HG03354 (cell line): ENCODE results near the gene ABCB9.

Experiments
- ATAC-seq: cut with Tn5 transposase; IDR thresholded peaks from one replicate; pipeline ENCODE4 v1.9.1; 2021; ENCODE audit warnings: mild to moderate bottlenecking; ENCODE audit not compliant: unreplicated experiment, poor library complexity, severe bottlenecking

Gene ABCB9

DNA sequence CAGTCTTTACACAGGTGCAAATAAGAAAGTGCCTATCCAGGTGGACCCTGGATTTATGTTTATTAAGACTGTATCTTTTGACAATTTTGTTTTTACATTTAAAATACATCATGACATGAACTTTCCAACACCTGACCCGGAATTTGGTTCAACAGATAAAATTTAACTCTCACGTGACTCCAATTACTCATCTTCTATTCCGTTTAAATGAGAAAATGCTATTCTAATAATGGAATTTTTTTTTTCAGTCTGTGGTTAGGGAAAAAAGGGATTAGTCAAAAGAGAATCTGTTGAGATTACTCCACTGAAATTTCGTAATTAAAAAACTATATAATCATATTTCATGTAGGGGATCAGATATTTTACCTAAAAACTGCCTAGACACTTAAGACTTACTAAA lies 81.4 kb downstream of the ABCB9 start:
- ATAC-seq = no peak

DNA sequence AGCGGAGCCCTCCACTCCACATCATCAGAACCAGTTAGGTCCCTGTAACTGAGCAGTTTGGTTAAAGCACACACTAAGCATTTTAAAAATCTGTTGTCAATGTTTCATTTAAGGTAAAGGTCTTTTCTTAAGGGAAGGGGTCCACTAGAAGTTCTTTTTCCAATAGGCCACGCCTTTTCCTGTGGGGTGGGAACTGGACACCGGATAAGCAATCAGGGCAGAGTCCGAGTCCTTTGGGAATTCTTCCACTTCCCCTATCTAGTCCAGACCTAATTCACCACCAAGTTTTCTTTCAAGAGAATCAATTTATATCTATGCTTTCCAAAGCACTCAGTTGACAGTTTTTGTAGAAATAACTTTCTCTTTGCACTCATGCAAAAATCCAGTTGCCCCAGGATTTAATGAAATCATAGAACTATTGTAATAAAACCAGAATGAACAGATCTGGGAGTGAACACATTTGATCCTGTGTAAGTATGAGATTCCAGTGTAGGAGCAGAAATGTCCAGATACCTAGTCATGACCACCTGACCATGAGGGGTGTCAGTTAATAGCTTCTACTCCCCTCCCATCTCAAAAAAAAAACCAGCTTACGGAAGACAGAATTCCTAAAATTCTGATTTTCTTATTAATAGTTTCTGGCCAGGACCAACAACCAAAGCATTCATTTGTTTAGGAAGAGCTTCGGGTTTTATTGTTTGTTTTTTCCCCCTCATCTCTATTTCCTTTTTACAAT lies 82.0 kb downstream of the ABCB9 start:
- no peak for ATAC-seq

DNA sequence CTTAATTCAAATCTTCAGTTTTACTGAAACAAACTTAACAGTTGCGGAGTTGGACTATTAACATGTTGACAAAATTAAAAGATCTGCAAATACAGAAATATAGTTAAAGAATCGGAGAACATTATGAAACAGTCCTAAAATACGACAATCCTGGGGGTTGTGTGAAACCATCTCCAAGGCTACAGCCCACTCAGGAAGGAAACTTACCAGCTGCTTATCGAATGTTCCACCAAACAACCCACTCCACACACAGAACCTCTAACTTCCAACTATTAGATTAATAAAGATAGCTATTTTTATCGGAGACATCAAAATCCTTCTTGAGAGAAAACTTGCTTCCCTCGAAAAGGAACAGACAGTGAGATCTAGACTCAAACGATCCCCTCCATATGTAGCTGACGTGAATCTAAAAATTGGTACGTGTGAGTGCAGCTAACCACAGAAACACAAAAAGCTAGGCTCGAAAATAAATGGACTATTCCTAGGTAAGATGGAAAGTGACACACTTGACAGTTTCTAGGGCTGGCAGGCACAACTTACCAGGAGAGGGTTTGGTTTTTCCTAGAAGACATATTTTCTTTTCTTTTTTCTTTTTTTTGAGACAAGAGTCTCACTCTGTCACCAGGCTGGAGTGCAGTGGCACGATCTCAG lies 83.2 kb downstream of the ABCB9 start:
- ATAC-seq = no peak

DNA sequence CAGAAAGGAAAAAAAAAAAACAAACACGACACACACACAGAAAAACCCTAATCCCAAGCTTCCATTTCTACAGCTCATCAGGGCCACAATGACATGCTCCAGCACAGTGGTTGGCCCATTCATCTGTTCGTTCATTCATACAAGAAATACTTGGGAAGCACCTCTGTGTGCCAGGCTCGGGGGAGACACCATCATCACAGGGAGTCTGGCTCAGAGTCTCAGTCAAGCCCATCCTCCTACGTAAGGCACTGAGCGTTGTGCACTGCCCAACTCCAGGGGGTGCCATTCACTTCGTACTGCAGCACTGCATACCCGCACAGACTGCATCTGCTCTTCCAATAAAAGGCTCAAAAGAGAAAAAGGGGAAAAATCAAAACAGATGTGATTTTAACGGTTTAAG lies 85.6 kb downstream of the ABCB9 start:
- no peak for ATAC-seq

DNA sequence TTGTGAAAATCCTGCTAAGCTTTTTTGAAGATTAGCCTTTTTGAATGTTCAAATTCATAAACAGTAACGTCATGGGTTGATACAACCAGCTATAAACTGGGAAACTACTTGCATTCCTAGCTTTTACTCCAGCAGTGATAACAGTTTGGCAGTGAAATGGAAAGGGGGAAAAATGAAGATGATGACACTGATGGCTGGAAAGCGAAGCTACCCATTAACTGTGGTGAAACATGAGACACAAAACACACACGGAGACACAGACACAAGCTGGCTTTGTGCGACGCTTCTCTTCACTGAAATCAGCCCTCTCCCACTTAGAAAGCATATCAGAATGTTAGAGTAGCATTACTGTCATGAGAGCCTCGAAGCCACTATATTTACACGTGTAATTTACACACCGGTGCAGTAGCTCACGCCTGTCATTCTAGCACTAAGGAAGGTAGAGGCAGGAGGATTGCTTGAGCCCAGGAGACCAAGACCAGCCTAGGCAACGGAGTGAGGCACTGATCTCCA lies 86.1 kb downstream of the ABCB9 start:
- no peak for ATAC-seq
